ENCODE results near the gene BOD1L1.

Gene BOD1L1

DNA sequence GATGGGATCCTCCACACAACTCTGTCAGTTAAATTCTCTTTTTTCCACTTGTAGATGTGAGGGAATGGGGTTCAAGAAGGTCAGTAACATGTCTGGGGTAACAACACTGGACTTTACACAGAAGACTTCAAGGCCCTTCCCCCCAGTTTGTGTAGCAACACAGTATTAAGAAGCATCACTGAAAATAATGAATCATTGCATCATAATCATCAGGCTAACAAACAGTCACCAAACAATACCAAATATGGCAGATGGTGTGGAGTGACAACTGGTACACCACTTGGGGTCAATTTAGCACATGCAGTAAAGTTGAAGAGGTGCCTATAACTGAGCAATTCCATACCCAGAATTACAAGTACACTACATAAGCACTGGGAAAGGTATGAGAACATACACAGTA is 38.6 kb downstream of the BOD1L1 start:
- no peak for DNase-seq (ENCODE audit: low spot score)
- TF ChIP-seq, protein P1, sequence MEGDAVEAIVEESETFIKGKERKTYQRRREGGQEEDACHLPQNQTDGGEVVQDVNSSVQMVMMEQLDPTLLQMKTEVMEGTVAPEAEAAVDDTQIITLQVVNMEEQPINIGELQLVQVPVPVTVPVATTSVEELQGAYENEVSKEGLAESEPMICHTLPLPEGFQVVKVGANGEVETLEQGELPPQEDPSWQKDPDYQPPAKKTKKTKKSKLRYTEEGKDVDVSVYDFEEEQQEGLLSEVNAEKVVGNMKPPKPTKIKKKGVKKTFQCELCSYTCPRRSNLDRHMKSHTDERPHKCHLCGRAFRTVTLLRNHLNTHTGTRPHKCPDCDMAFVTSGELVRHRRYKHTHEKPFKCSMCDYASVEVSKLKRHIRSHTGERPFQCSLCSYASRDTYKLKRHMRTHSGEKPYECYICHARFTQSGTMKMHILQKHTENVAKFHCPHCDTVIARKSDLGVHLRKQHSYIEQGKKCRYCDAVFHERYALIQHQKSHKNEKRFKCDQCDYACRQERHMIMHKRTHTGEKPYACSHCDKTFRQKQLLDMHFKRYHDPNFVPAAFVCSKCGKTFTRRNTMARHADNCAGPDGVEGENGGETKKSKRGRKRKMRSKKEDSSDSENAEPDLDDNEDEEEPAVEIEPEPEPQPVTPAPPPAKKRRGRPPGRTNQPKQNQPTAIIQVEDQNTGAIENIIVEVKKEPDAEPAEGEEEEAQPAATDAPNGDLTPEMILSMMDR (IDR thresholded peaks at IDR 0.05), result no peak
- H3K27ac ChIP-seq, result no peak overlapping the region
- no peak overlapping the region for H3K4me3 ChIP-seq

DNA sequence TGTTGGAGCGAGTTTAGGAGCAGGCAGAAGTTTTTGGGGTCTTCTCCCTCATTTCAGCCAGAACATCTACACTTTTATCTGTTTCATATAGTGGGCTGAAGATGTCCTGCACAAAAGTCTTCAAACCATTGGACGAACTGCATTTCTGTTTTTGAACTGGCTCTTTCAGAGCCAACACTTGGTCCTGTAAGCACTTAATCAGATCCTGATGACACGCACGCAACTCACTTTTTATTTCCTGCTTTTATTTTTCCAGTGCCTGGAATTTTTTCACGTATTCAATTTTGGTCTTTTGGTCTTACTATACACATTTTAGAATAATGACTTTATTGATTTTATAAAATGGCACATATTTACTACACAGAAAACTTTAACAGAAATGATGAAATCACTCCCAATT is 43.0 kb downstream of the BOD1L1 start:
- H3K27ac ChIP-seq, result no peak overlapping the region
- no peak overlapping the region for H3K4me3 ChIP-seq
- TF ChIP-seq, protein P1 (IDR thresholded peaks at IDR 0.05), result no peak
- DNase-seq (ENCODE audit: low spot score), result no peak

DNA sequence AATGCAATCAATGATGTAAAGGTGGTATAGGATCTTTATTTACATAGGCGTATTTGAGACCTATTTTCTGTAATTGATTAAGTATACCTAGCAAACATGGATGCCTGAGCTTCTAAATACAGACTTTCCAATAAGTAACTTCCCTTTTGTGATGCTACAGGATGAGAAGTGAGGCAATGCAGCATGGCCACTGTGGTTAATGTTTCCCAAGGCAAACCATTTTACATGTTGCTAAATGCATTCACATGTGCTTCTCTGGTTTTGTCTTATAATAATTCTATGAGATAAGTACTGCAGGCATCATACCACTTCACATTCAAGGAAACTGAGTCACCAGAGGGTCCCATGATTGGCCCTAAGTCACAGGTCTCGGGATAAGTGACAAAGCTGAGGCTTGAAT is 47.5 kb downstream of the BOD1L1 start:
- no peak overlapping the region for H3K4me3 ChIP-seq
- DNase-seq (ENCODE audit: low spot score), result no peak
- TF ChIP-seq, protein P1 (IDR thresholded peaks at IDR 0.05), result no peak
- H3K27ac ChIP-seq, result no peak overlapping the region

DNA sequence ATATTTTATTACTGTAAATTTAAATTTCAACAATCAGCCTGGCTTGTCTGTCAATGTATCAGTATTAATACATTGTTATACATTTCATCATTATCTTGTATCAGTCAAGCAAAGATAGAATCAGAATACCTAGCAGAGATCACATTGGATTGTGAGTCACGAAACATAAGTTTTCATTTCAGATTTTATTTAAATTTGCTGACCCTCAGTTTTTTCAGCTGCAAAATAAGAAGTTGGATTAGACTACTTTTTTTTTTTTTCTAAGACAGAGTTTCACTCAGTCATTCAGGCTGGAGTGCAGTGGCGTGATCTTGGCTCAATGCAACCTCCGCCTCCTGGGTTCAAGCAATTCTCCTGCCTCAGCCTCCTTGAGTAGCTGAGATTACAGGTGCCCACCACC is 49.9 kb downstream of the BOD1L1 start:
- TF ChIP-seq, protein P1 (IDR thresholded peaks at IDR 0.05), result no peak
- H3K27ac ChIP-seq, result no peak overlapping the region

DNA sequence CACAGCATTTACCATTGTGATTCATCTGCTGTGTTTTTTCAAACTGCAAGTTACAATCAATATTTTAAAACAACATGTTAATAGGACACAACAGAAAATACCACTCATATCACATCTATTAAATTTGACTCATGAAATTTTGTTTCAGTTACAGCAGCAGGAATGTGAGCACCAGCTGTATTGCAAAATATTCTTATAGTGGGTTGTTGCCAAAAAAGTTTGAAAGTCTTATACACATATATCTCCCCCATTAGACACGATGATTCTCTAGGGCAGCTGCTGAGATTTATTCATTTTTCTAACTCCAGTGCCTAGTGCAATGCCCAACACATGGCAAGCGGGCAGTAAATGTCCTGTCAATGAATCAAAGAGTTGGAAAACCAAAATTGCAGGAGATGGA is 56.6 kb downstream of the BOD1L1 start:
- TF ChIP-seq, protein P1 (IDR thresholded peaks at IDR 0.05), result no peak
- Histone ChIP-seq H3K27ac (no peak overlapping the region), H3K4me3 (no peak overlapping the region)
- no peak for DNase-seq (ENCODE audit: low spot score)

More for the DNA sequence above, 49.9 kb downstream of the BOD1L1 start:
- no peak overlapping the region for H3K4me3 ChIP-seq
- DNase-seq (ENCODE audit: low spot score), result no peak

DNA sequence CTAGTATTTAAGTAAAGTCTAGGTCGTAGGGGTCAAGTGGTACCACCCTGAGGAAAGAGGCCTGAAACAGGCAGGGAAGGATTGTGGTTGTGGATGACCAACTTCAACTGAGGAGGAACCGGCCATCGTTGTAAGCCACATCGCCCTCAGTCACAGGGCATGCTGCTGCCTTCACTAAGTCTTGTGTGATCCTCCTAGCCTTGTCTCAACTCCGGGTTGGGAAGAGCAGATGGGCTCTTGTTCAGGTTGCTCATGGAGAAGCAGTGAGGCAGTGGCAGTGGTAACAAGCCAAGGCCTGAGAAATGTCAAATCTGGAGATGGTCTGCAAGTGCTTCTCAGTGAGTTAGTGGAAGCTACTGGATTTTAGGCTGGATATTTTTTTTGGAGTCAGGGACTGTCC is 60.4 kb downstream of the BOD1L1 start:
- Histone ChIP-seq H3K4me3 (no peak overlapping the region), H3K27ac (no peak overlapping the region)
- TF ChIP-seq, protein P1 (IDR thresholded peaks at IDR 0.05), result no peak
- DNase-seq (ENCODE audit: low spot score), result no peak

DNA sequence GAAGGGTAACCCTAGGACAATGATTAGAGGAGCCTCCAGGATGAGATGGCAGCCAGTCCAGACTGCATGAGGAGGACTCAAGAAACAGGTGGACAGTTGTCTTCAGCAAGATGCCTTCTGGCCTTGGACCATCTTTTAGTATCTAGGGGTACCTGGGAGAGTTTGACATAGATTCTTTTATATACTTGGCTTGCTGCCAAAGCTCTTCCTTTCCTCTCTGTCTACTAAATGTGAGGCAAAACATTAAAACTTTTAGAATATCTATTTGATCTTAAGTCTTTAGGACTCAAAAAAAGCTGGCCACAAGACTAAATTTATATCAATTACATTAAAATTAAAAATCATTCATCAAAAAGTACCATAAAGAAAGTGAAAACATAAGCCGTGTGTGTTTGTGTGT is 64.6 kb downstream of the BOD1L1 start:
- TF ChIP-seq, protein P1 (IDR thresholded peaks at IDR 0.05), result no peak
- Histone ChIP-seq H3K4me3 (no peak overlapping the region), H3K27ac (no peak overlapping the region)
- DNase-seq (ENCODE audit: low spot score), result no peak
